Uterus (tissue), 2 donors: ENCODE results near the gene OPN5.

Experiments used
- POLR2A ChIP-seq, 2 donors: fragments of 450-650 bp; IDR thresholded peaks; one replicate each; pipeline ENCODE4 v1.6.1; 2016; ENCODE audit warnings: antibody characterized with exemption in 2 of 2, mild to moderate bottlenecking in 1 of 2, moderate library complexity in 1 of 2
- TF ChIP-seq, protein P1 (sequence below), 4 experiments: fragments of 200-600 bp in 2 of 4; fragments of 450-650 bp in 2 of 4; sonication (generic) in 2 of 4; IDR thresholded peaks; one replicate each; pipeline ENCODE4 v1.5.1; 2016 to 2019; ENCODE audit warnings: antibody characterized with exemption in 4 of 4, mild to moderate bottlenecking in 2 of 4, moderate library complexity in 1 of 4

- TF ChIP-seq, protein P1, sequence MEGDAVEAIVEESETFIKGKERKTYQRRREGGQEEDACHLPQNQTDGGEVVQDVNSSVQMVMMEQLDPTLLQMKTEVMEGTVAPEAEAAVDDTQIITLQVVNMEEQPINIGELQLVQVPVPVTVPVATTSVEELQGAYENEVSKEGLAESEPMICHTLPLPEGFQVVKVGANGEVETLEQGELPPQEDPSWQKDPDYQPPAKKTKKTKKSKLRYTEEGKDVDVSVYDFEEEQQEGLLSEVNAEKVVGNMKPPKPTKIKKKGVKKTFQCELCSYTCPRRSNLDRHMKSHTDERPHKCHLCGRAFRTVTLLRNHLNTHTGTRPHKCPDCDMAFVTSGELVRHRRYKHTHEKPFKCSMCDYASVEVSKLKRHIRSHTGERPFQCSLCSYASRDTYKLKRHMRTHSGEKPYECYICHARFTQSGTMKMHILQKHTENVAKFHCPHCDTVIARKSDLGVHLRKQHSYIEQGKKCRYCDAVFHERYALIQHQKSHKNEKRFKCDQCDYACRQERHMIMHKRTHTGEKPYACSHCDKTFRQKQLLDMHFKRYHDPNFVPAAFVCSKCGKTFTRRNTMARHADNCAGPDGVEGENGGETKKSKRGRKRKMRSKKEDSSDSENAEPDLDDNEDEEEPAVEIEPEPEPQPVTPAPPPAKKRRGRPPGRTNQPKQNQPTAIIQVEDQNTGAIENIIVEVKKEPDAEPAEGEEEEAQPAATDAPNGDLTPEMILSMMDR (IDR thresholded peaks at IDR 0.05), result no peak
- no peak for TF ChIP-seq POLR2A (IDR thresholded peaks at IDR 0.05)
Measured at GRCh38 chr6:47875593-47875992, 93.8 kb downstream of the OPN5 start.
